ENCODE data around the gene EFS. TPM values are rescaled to one million over a fixed set of nuclear protein-coding genes. Genes with fewer than 3 reads are reported as not detected.

The EFS gene
- total RNA-seq, 1 donor from 2014 or later: 69.6 TPM

DNA sequence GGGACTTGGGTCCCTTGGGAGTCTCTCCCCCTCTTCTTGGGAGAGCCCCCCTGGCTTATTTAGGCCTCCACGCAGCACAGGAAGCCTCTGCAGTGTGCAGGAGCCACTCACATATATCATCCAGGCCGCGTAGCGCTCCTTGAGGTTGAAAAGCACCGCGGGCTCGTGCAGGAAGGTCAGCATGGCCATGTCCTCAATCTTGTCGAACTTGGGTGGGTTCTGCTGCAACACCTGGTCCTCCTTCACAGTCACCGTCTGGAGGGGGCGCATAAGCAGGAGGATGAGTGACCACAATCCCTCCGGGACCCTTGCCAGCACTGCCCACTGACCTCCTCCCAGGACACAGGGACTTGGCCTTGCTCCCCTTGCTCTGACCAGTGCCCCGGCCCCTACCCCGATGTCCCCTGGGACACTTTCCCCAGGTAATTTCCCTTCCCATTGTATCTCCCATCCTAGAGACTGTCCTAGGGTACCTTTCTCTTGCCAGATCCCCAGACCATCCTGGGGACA lies 40.6 kb upstream of the EFS start:
- H3K27ac Mint-ChIP-seq: no peak overlapping the region
- no peaks in the 10 kb centered on the region for H3K9me3 Mint-ChIP-seq (ENCODE audit: low read depth)
- H3K27me3 Mint-ChIP-seq: peaks cover 56% of the 10 kb centered on the region

DNA sequence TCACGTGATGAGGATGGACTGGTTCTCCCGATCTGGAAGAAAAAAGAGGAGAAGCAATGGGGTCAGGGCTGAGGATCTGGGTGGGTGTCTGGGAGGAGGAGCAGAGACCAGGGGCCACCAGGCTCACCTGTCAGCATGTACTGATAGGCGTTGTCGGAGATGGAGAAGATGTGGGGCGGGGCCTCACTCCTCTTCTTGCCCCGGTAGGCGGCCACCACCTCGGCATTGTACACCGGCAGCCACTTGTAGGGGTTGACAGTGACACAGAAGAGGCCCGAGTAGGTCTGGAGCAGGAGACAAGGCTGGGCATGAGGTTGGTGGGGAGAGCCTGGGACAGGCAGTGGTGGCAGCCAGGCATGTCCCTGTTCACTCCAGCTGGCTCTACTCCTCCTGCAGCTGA lies 40.1 kb upstream of the EFS start:
- Mint-ChIP-seq H3K4me1 (ENCODE audit: low read depth) (no peaks in the 10 kb centered on the region), H3K36me3 (ENCODE audit: insufficient read depth) (no peaks in the 10 kb centered on the region), H3K27ac (no peak overlapping the region), H3K27me3 (peaks cover 54% of the 10 kb centered on the region), H3K9me3 (ENCODE audit: low read depth) (no peaks in the 10 kb centered on the region), H3K4me3 (ENCODE audit: low read depth) (no peak overlapping the region)
- DNase-seq (ENCODE audit: low spot score, unreplicated experiment): no peak
- TF ChIP-seq, protein P1, sequence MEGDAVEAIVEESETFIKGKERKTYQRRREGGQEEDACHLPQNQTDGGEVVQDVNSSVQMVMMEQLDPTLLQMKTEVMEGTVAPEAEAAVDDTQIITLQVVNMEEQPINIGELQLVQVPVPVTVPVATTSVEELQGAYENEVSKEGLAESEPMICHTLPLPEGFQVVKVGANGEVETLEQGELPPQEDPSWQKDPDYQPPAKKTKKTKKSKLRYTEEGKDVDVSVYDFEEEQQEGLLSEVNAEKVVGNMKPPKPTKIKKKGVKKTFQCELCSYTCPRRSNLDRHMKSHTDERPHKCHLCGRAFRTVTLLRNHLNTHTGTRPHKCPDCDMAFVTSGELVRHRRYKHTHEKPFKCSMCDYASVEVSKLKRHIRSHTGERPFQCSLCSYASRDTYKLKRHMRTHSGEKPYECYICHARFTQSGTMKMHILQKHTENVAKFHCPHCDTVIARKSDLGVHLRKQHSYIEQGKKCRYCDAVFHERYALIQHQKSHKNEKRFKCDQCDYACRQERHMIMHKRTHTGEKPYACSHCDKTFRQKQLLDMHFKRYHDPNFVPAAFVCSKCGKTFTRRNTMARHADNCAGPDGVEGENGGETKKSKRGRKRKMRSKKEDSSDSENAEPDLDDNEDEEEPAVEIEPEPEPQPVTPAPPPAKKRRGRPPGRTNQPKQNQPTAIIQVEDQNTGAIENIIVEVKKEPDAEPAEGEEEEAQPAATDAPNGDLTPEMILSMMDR (IDR thresholded peaks at IDR 0.05; ENCODE audit: unreplicated experiment): no peak

More for the DNA sequence above, 40.6 kb upstream of the EFS start:
- no peak overlapping the region for H3K4me3 Mint-ChIP-seq (ENCODE audit: low read depth)
- no peaks in the 10 kb centered on the region for H3K36me3 Mint-ChIP-seq (ENCODE audit: insufficient read depth)
- no peak for DNase-seq (ENCODE audit: low spot score, unreplicated experiment)
- peaks cover 3% of the 10 kb centered on the region for H3K4me1 Mint-ChIP-seq (ENCODE audit: low read depth)
- TF ChIP-seq, protein P1 (IDR thresholded peaks at IDR 0.05; ENCODE audit: unreplicated experiment): no peak

DNA sequence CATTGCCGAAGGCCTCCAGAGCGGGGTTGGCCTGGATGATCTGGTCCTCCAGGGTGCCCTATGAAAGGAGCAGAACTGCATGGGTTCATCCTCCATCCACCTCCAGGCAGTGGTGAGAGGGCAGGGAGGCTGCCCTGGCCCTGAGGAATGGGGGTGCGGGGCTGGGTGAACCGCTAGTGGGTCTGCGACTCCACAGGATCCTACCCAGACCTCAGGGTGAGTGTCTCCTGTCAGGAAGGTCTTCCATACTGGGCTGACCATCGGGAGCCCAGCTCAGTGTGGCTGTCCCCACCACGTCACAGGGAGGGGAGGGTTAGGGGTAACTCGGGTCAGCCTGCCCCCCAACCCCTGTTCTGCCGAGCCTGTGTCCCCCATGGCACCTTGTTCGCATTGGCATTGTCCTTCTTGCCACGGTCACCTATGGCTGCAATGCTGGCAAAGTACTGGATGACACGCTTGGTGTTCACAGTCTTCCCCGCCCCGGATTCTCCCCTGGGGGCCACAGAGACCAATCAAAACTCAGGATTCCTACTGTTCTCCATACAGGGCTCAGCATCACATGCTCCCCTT lies 39.4 kb upstream of the EFS start:
- no peak overlapping the region for H3K4me3 Mint-ChIP-seq (ENCODE audit: low read depth)
- H3K27me3 Mint-ChIP-seq: peaks cover 54% of the 10 kb centered on the region
- TF ChIP-seq, protein P1 (IDR thresholded peaks at IDR 0.05; ENCODE audit: unreplicated experiment): no peak
- no peak for DNase-seq (ENCODE audit: low spot score, unreplicated experiment)
- H3K36me3 Mint-ChIP-seq (ENCODE audit: insufficient read depth): no peaks in the 10 kb centered on the region
- no peaks in the 10 kb centered on the region for H3K4me1 Mint-ChIP-seq (ENCODE audit: low read depth)
- no peaks in the 10 kb centered on the region for H3K9me3 Mint-ChIP-seq (ENCODE audit: low read depth)
- no peak overlapping the region for H3K27ac Mint-ChIP-seq

DNA sequence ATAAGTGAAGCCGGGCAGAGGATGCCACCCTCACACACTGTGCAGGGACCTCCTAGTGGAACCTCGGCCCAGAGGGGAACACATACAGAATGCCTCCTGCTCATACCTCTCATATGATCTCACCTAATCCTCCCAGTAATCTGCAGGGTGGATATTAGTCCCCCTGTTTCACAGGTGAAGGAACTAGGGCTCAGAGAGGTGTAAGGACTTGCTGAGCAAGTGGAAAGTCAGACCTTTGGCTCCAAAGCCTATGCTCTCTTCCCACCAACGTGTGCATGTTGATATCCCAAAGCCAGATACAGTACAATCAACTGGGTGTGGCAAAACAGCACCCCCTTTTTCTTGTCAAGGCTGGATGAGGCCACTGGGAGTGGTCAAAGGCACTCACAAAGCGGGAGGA lies 38.9 kb upstream of the EFS start:
- no peaks in the 10 kb centered on the region for H3K4me1 Mint-ChIP-seq (ENCODE audit: low read depth)
- H3K27me3 Mint-ChIP-seq: peaks cover 52% of the 10 kb centered on the region
- H3K36me3 Mint-ChIP-seq (ENCODE audit: insufficient read depth): no peaks in the 10 kb centered on the region
- no peaks in the 10 kb centered on the region for H3K9me3 Mint-ChIP-seq (ENCODE audit: low read depth)
- no peak overlapping the region for H3K27ac Mint-ChIP-seq
- no peak overlapping the region for H3K4me3 Mint-ChIP-seq (ENCODE audit: low read depth)
- DNase-seq (ENCODE audit: low spot score, unreplicated experiment): no peak
- TF ChIP-seq, protein P1 (IDR thresholded peaks at IDR 0.05; ENCODE audit: unreplicated experiment): no peak

DNA sequence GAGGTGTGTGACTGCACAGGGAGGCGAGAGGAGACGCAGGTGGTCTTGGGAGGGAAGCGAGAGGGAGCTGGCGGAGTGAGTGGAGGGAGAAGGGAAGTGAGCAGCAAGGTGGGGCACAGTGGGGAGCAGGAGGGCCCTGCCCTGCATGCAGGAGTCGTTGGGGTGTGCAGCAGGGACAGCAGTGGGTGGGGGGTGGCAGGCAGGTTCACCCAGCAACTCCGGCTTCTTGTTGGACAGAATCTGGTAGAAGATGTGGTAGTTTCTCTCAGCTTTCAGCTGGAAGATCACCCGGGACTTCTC lies 38.1 kb upstream of the EFS start:
- H3K27ac Mint-ChIP-seq: no peak overlapping the region
- no peaks in the 10 kb centered on the region for H3K4me1 Mint-ChIP-seq (ENCODE audit: low read depth)
- DNase-seq (ENCODE audit: low spot score, unreplicated experiment): no peak
- H3K36me3 Mint-ChIP-seq (ENCODE audit: insufficient read depth): no peaks in the 10 kb centered on the region
- no peaks in the 10 kb centered on the region for H3K9me3 Mint-ChIP-seq (ENCODE audit: low read depth)
- TF ChIP-seq, protein P1 (IDR thresholded peaks at IDR 0.05; ENCODE audit: unreplicated experiment): no peak
- no peak overlapping the region for H3K4me3 Mint-ChIP-seq (ENCODE audit: low read depth)
- H3K27me3 Mint-ChIP-seq: peaks cover 50% of the 10 kb centered on the region
